Measurements from ENCODE around the gene ATL1. TPM values are rescaled to one million over a fixed set of nuclear protein-coding genes. Genes with fewer than 3 reads are reported as not detected.
"Not testable (repeated sequence)": the region's sequence is repeated elsewhere in the genome, so short reads cannot be mapped to it uniquely, and the experiment has no call there.

The ATL1 gene
- total RNA-seq, 2 donors from 2014 or later, result 1.6 to 5.2 TPM

- ATAC-seq (no peak), DNase-seq (no peak)
- H3K4me3 Mint-ChIP-seq, result no peak overlapping the region
- H3K9me3 ChIP-seq (ENCODE audit: control insufficient read depth, low read length, poor library complexity, severe bottlenecking), result no peaks in the 10 kb centered on the region
- H3K27me3 Mint-ChIP-seq, result no peaks in the 10 kb centered on the region
- peaks cover 16% of the 10 kb centered on the region for H3K4me1 Mint-ChIP-seq
- no peak overlapping the region for H3K27ac Mint-ChIP-seq
- peaks cover 4% of the 10 kb centered on the region for H3K36me3 Mint-ChIP-seq (ENCODE audit: low read depth)
These were observed 98.3 kb downstream of the ATL1 start for GRCh38 chr14:50658203-50658602.

GRCh38 chr14:50659327-50659974, 99.5 kb downstream of the ATL1 start:
- H3K36me3 Mint-ChIP-seq (ENCODE audit: low read depth), result peaks cover 10% of the 10 kb centered on the region
- H3K4me1 Mint-ChIP-seq, result peaks cover 16% of the 10 kb centered on the region
- H3K4me3 Mint-ChIP-seq, result no peak overlapping the region
- H3K9me3 ChIP-seq (ENCODE audit: control insufficient read depth, low read length, poor library complexity, severe bottlenecking), result no peaks in the 10 kb centered on the region
- no peak overlapping the region for H3K27ac Mint-ChIP-seq
- ATAC-seq (no peak), DNase-seq (no peak)
- no peaks in the 10 kb centered on the region for H3K27me3 Mint-ChIP-seq

- not testable (repeated sequence) for H3K27me3 Mint-ChIP-seq; H3K4me3 Mint-ChIP-seq; H3K27ac Mint-ChIP-seq; DNase-seq; H3K9me3 ChIP-seq (ENCODE audit: control insufficient read depth, low read length, poor library complexity, severe bottlenecking); ATAC-seq
- Mint-ChIP-seq H3K36me3 (ENCODE audit: low read depth) (peaks cover 10% of the 10 kb centered on the region), H3K4me1 (peaks cover 20% of the 10 kb centered on the region)
These were observed 104.6 kb downstream of the ATL1 start for GRCh38 chr14:50664579-50664978.

- not testable (repeated sequence) for H3K4me3 Mint-ChIP-seq; H3K36me3 Mint-ChIP-seq (ENCODE audit: low read depth); H3K27me3 Mint-ChIP-seq; DNase-seq; H3K9me3 ChIP-seq (ENCODE audit: control insufficient read depth, low read length, poor library complexity, severe bottlenecking); H3K27ac Mint-ChIP-seq; ATAC-seq
- peaks cover 17% of the 10 kb centered on the region for H3K4me1 Mint-ChIP-seq
These were observed 105.4 kb downstream of the ATL1 start for GRCh38 chr14:50665300-50665699.

- Mint-ChIP-seq H3K27me3 (no peaks in the 10 kb centered on the region), H3K4me3 (no peak overlapping the region), H3K27ac (peak overlapping the region; percentile 85), H3K36me3 (ENCODE audit: low read depth) (peaks cover 8% of the 10 kb centered on the region), H3K4me1 (peaks cover 13% of the 10 kb centered on the region)
- peak; percentile 56 for ATAC-seq
- no peaks in the 10 kb centered on the region for H3K9me3 ChIP-seq (ENCODE audit: control insufficient read depth, low read length, poor library complexity, severe bottlenecking)
- DNase-seq, result no peak
These were observed 107.1 kb downstream of the ATL1 start for GRCh38 chr14:50666772-50667683.

- H3K27ac Mint-ChIP-seq, result peak overlapping the region; percentile 85
- DNase-seq (peak in 1 of 3 donors; percentile 13), ATAC-seq (peak; percentile 70)
- peaks cover 13% of the 10 kb centered on the region for H3K4me1 Mint-ChIP-seq
- no peak overlapping the region for H3K4me3 Mint-ChIP-seq
- H3K36me3 Mint-ChIP-seq (ENCODE audit: low read depth), result peaks cover 8% of the 10 kb centered on the region
- no peaks in the 10 kb centered on the region for H3K27me3 Mint-ChIP-seq
- no peaks in the 10 kb centered on the region for H3K9me3 ChIP-seq (ENCODE audit: control insufficient read depth, low read length, poor library complexity, severe bottlenecking)
These were observed 107.7 kb downstream of the ATL1 start for GRCh38 chr14:50667684-50667995.

- DNase-seq (peak; percentile 17 to 39 (median 29)), ATAC-seq (peak; percentile 66)
- H3K9me3 ChIP-seq (ENCODE audit: control insufficient read depth, low read length, poor library complexity, severe bottlenecking), result no peaks in the 10 kb centered on the region
- Mint-ChIP-seq H3K27ac (peak within 1 kb of the TSS; percentile 85), H3K27me3 (no peaks in the 10 kb centered on the region), H3K4me3 (no peak within 1 kb of the TSS), H3K36me3 (ENCODE audit: low read depth) (peaks cover 6% of the 10 kb centered on the region), H3K4me1 (peaks cover 13% of the 10 kb centered on the region)
These were observed 108.3 kb downstream of the ATL1 start, which contains the start of gene SAV1 for GRCh38 chr14:50667996-50668825. TSS of gene SAV1 (minus strand) at chr14:50668306. CDS start at chr14:50667967, 339 bp downstream.

GRCh38 chr14:50668826-50669143, 108.8 kb downstream of the ATL1 start:
- H3K4me1 Mint-ChIP-seq, result peaks cover 11% of the 10 kb centered on the region
- DNase-seq (no peak), ATAC-seq (peak; percentile 2)
- H3K27me3 Mint-ChIP-seq, result no peaks in the 10 kb centered on the region
- H3K9me3 ChIP-seq (ENCODE audit: control insufficient read depth, low read length, poor library complexity, severe bottlenecking), result no peaks in the 10 kb centered on the region
- no peak overlapping the region for H3K27ac Mint-ChIP-seq
- H3K4me3 Mint-ChIP-seq, result no peak overlapping the region
- H3K36me3 Mint-ChIP-seq (ENCODE audit: low read depth), result peaks cover 3% of the 10 kb centered on the region

- no peak overlapping the region for H3K27ac Mint-ChIP-seq
These were observed 109.6 kb downstream of the ATL1 start for GRCh38 chr14:50669441-50669986.

GRCh38 chr14:50670196-50670865, 110.4 kb downstream of the ATL1 start:
- H3K4me1 Mint-ChIP-seq, result peaks cover 10% of the 10 kb centered on the region
- ATAC-seq, result no peak
- no peak overlapping the region for H3K4me3 Mint-ChIP-seq
- no peak for DNase-seq
- H3K27ac Mint-ChIP-seq, result no peak overlapping the region
- no peaks in the 10 kb centered on the region for H3K9me3 ChIP-seq (ENCODE audit: control insufficient read depth, low read length, poor library complexity, severe bottlenecking)
- no peaks in the 10 kb centered on the region for H3K36me3 Mint-ChIP-seq (ENCODE audit: low read depth)
- no peaks in the 10 kb centered on the region for H3K27me3 Mint-ChIP-seq

More at GRCh38 chr14:50669441-50669986, 109.6 kb downstream of the ATL1 start:
- no peak for DNase-seq
- Mint-ChIP-seq H3K4me3 (no peak overlapping the region), H3K4me1 (peaks cover 10% of the 10 kb centered on the region), H3K36me3 (ENCODE audit: low read depth) (no peaks in the 10 kb centered on the region), H3K27me3 (no peaks in the 10 kb centered on the region)
- no peaks in the 10 kb centered on the region for H3K9me3 ChIP-seq (ENCODE audit: control insufficient read depth, low read length, poor library complexity, severe bottlenecking)
- no peak for ATAC-seq

GRCh38 chr14:50670866-50671256, 110.9 kb downstream of the ATL1 start:
- Mint-ChIP-seq H3K36me3 (ENCODE audit: low read depth) (no peaks in the 10 kb centered on the region), H3K27me3 (no peaks in the 10 kb centered on the region), H3K4me1 (peaks cover 10% of the 10 kb centered on the region), H3K4me3 (no peak overlapping the region), H3K27ac (no peak overlapping the region)
- no peaks in the 10 kb centered on the region for H3K9me3 ChIP-seq (ENCODE audit: control insufficient read depth, low read length, poor library complexity, severe bottlenecking)
- ATAC-seq (no peak), DNase-seq (no peak)

- Mint-ChIP-seq H3K36me3 (ENCODE audit: low read depth) (peaks cover 2% of the 10 kb centered on the region), H3K27ac (no peak overlapping the region), H3K4me1 (peaks cover 6% of the 10 kb centered on the region), H3K4me3 (no peak overlapping the region), H3K27me3 (no peaks in the 10 kb centered on the region)
- H3K9me3 ChIP-seq (ENCODE audit: control insufficient read depth, low read length, poor library complexity, severe bottlenecking), result no peaks in the 10 kb centered on the region
- no peak for ATAC-seq
- no peak for DNase-seq
These were observed 115.7 kb downstream of the ATL1 start for GRCh38 chr14:50675597-50675996.
